BLaER1 treated with 17β-estradiol and CSF1 and Interleukin-3, amounts not matched to agents 10 nM and 100 nM (cell line): ENCODE data around the gene ELOVL5.

Experiments
- H3K27ac ChIP-seq, 11 experiments: shearing (Covaris generic); formaldehyde crosslinking; 2 replicates each; pipeline ENCODE4 v1.8.1; 2022
- H3K27me3 ChIP-seq, 11 experiments: shearing (Covaris generic); formaldehyde crosslinking; 2 replicates each; pipeline ENCODE4 v1.8.1; 2022
- H3K36me3 ChIP-seq, 11 experiments: shearing (Covaris generic); formaldehyde crosslinking; 2 replicates each; pipeline ENCODE4 v1.8.1; 2022
- H3K4me1 ChIP-seq, 10 experiments: shearing (Covaris generic); formaldehyde crosslinking; 2 replicates each; pipeline ENCODE4 v1.8.1; 2022
- H3K4me2 ChIP-seq, 11 experiments: shearing (Covaris generic); formaldehyde crosslinking; 2 replicates each; pipeline ENCODE4 v1.8.1; 2022
- H3K4me3 ChIP-seq, 10 experiments: shearing (Covaris generic); formaldehyde crosslinking; 2 replicates each; pipeline ENCODE4 v1.8.1; 2022
- H3K9ac ChIP-seq, 11 experiments: shearing (Covaris generic); formaldehyde crosslinking; 2 replicates each; pipeline ENCODE4 v1.8.1; 2022
- H3K9me3 ChIP-seq, 11 experiments: shearing (Covaris generic); formaldehyde crosslinking; replicated peaks in 1 of 11; 2 replicates each; pipeline ENCODE4 v1.8.1; 2022
- H4K20me1 ChIP-seq, 11 experiments: shearing (Covaris generic); formaldehyde crosslinking; 2 replicates each; pipeline ENCODE4 v1.8.1; 2022
- Cebpa-rat ChIP-seq, 11 experiments: shearing (Covaris generic); IDR thresholded peaks; 2 replicates each; pipeline ENCODE4 v1.8.1; 2022

Gene ELOVL5

GRCh38 chr6:53235508-53235907 is 113.2 kb downstream of the ELOVL5 start:
- no peak for TF ChIP-seq Cebpa-rat (IDR thresholded peaks at IDR 0.05)
- H3K27ac ChIP-seq = no peak overlapping the region
- no peaks in the 10 kb centered on the region for H3K36me3 ChIP-seq
- H3K4me3 ChIP-seq = no peak overlapping the region
- H3K4me2 ChIP-seq = no peak overlapping the region
- H3K4me1 ChIP-seq = peaks cover under 1 to 3% (median 1%) of the 10 kb centered on the region in 10 experiments; a peak in 14 of 20 replicates
- H3K9me3 ChIP-seq = peaks cover 0 to 12% (median 7%) of the 10 kb centered on the region in 11 experiments; a peak in 11 of 22 replicates
- H3K27me3 ChIP-seq = no peaks in the 10 kb centered on the region
- H3K9ac ChIP-seq = no peak overlapping the region
- H4K20me1 ChIP-seq = no peaks in the 10 kb centered on the region

GRCh38 chr6:53233309-53233708 is 115.4 kb downstream of the ELOVL5 start:
- Histone ChIP-seq H3K36me3 (no peaks in the 10 kb centered on the region), H4K20me1 (no peaks in the 10 kb centered on the region), H3K9me3 (no peaks in the 10 kb centered on the region), H3K4me2 (no peak overlapping the region), H3K4me3 (no peak overlapping the region), H3K27ac (no peak overlapping the region), H3K9ac (no peak overlapping the region), H3K4me1 (no peaks in the 10 kb centered on the region), H3K27me3 (no peaks in the 10 kb centered on the region)
- TF ChIP-seq Cebpa-rat (IDR thresholded peaks at IDR 0.05) = no peak

- Histone ChIP-seq H3K9ac (no peak overlapping the region), H3K4me3 (no peak overlapping the region), H4K20me1 (no peaks in the 10 kb centered on the region), H3K4me1 (no peaks in the 10 kb centered on the region), H3K4me2 (no peak overlapping the region), H3K27me3 (no peaks in the 10 kb centered on the region), H3K9me3 (no peaks in the 10 kb centered on the region), H3K27ac (no peak overlapping the region), H3K36me3 (no peaks in the 10 kb centered on the region)
- TF ChIP-seq Cebpa-rat (IDR thresholded peaks at IDR 0.05) = no peak
Measured at GRCh38 chr6:53230775-53231467, 117.8 kb downstream of the ELOVL5 start.

GRCh38 chr6:53227847-53228246 is 120.9 kb downstream of the ELOVL5 start:
- Histone ChIP-seq H3K27me3 (no peaks in the 10 kb centered on the region), H3K4me3 (no peak overlapping the region), H3K9me3 (no peaks in the 10 kb centered on the region), H3K4me1 (no peaks in the 10 kb centered on the region), H3K27ac (no peak overlapping the region), H3K36me3 (no peaks in the 10 kb centered on the region), H4K20me1 (no peaks in the 10 kb centered on the region), H3K9ac (no peak overlapping the region), H3K4me2 (no peak overlapping the region)
- no peak for TF ChIP-seq Cebpa-rat (IDR thresholded peaks at IDR 0.05)

- Histone ChIP-seq H3K27ac (no peak overlapping the region), H3K4me1 (peaks cover 0 to 9% (median 5%) of the 10 kb centered on the region in 10 experiments; a peak in 7 of 20 replicates), H4K20me1 (no peaks in the 10 kb centered on the region), H3K4me2 (no peak overlapping the region), H3K27me3 (no peaks in the 10 kb centered on the region), H3K36me3 (no peaks in the 10 kb centered on the region), H3K9me3 (peaks cover 0 to 10% (median 6%) of the 10 kb centered on the region in 11 experiments; a peak in 8 of 22 replicates), H3K9ac (no peak overlapping the region), H3K4me3 (no peak overlapping the region)
- TF ChIP-seq Cebpa-rat (IDR thresholded peaks at IDR 0.05) = no peak
Measured at GRCh38 chr6:53220605-53221004, 128.1 kb downstream of the ELOVL5 start.
